SK-N-SH treated with all-trans-retinoic acid at 6 μM for 48 hours (cell line): ENCODE results near the gene LSAMP.

Experiments
- ESRRG ChIP-seq: fragments of 250-450 bp; sonication (Bioruptor Pico); IDR thresholded peaks from 2 replicates; pipeline ENCODE4 v1.6.1; 2021; ENCODE audit warnings: mild to moderate bottlenecking
- ISL1 ChIP-seq: fragments of 250-450 bp; sonication (Bioruptor Pico); IDR thresholded peaks from 2 replicates; pipeline ENCODE4 v2.1.2; 2022; ENCODE audit warnings: mild to moderate bottlenecking, moderate library complexity
- RARB ChIP-seq: fragments of 250-450 bp; sonication (Bioruptor Pico); IDR thresholded peaks from 2 replicates; pipeline ENCODE4 v1.8.0; 2021; ENCODE audit warnings: mild to moderate bottlenecking, moderate library complexity
- TOX ChIP-seq: fragments of 250-450 bp; sonication (Bioruptor Pico); IDR thresholded peaks from 2 replicates; pipeline ENCODE4 v1.8.0; 2021; ENCODE audit warnings: mild to moderate bottlenecking, moderate library complexity, borderline replicate concordance
- ZFP3 ChIP-seq: fragments of 250-450 bp; sonication (Bioruptor Pico); IDR thresholded peaks from 2 replicates; pipeline ENCODE4 v1.5.0; 2020; ENCODE audit warnings: mild to moderate bottlenecking, moderate library complexity
- ZFP30 ChIP-seq: fragments of 450-650 bp; formaldehyde crosslinking; IDR thresholded peaks from 2 replicates; pipeline ENCODE4 v1.5.0; 2022; ENCODE audit warnings: mild to moderate bottlenecking, moderate library complexity
- ZNF8 ChIP-seq: fragments of 450-650 bp; formaldehyde crosslinking; IDR thresholded peaks from 2 replicates; pipeline ENCODE4 v1.5.0; 2020; ENCODE audit warnings: mild to moderate bottlenecking, moderate library complexity
- TF ChIP-seq, protein P1 (sequence below): fragments of 250-450 bp; sonication (Bioruptor Pico); IDR thresholded peaks from 2 replicates; pipeline ENCODE4 v1.5.0; 2020; ENCODE audit warnings: mild to moderate bottlenecking, moderate library complexity

DNA sequence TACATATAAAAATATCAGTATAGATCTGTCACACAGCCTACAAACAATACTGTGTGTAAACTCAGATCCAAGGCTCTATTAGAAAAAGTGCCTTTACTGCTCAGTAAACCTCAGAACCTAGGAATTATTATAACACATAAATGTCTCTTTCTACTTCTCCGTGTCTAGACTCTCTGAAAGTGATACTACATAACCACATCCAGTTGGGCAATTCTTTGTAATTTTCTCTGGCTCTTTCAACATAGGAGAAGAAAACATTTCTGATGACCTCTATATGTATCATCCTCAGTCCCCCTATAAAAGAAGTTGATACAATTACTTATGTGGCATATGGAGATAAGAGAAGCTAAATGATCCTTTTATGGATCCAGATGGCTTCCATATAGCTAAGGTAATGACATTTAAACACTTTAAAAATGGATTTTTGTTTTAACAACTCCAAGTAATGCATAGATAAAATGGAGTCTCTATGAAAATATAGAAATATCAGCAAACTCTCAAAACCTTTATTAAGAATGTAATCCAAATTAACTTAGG is 104.5 kb downstream of the LSAMP start:
- TF ChIP-seq ZNF8 (CRISPR knock-in tag) (peak; percentile 62), RARB (CRISPR knock-in tag) (no peak), ZFP30 (no peak), ISL1 (CRISPR knock-in tag) (peak; percentile 41; the same call in 1 of the 2 replicates), TOX (no peak), ESRRG (0 out of 2 replicates have a peak, but pooled peaks have one; percentile 42), ZFP3 (CRISPR knock-in tag) (no peak)
- TF ChIP-seq, protein P1, sequence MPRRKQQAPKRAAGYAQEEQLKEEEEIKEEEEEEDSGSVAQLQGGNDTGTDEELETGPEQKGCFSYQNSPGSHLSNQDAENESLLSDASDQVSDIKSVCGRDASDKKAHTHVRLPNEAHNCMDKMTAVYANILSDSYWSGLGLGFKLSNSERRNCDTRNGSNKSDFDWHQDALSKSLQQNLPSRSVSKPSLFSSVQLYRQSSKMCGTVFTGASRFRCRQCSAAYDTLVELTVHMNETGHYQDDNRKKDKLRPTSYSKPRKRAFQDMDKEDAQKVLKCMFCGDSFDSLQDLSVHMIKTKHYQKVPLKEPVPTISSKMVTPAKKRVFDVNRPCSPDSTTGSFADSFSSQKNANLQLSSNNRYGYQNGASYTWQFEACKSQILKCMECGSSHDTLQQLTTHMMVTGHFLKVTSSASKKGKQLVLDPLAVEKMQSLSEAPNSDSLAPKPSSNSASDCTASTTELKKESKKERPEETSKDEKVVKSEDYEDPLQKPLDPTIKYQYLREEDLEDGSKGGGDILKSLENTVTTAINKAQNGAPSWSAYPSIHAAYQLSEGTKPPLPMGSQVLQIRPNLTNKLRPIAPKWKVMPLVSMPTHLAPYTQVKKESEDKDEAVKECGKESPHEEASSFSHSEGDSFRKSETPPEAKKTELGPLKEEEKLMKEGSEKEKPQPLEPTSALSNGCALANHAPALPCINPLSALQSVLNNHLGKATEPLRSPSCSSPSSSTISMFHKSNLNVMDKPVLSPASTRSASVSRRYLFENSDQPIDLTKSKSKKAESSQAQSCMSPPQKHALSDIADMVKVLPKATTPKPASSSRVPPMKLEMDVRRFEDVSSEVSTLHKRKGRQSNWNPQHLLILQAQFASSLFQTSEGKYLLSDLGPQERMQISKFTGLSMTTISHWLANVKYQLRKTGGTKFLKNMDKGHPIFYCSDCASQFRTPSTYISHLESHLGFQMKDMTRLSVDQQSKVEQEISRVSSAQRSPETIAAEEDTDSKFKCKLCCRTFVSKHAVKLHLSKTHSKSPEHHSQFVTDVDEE: peak; percentile 81; the same call in 1 of the 2 replicates
